ENCODE data around the gene GUCY1A2. TPM values are rescaled to one million over a fixed set of nuclear protein-coding genes. Genes with fewer than 3 reads are reported as not detected.

Gene GUCY1A2
- total RNA-seq, 6 experiments from 2014 or later: 1.1 to 4.9 (median 2.5) TPM

DNA sequence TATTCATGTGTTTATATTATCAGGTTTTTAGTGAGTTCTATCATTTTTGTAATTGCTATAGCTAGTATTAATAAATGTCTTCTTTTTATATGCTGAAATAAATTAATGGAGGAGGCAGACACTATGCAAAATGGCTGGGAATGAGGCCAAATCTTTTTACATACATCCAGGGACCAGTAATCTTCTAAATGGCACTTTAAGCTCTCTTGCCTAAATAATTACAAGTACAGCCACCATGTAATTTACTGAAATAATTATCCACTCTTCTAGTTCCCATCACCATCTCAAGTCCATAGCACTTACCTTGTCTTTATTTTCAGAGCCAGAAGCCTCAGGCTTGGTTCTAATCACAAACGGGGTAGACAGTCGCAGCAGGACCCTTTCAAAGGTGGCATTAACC is 79.1 kb downstream of the GUCY1A2 start:
- Histone ChIP-seq H3K27me3 (no peaks in the 10 kb centered on the region), H3K9me3 (no peaks in the 10 kb centered on the region), H3K4me3 (no peak overlapping the region), H3K27ac (no peak overlapping the region), H3K4me1 (no peaks in the 10 kb centered on the region), H3K36me3 (no peaks in the 10 kb centered on the region)
- intact Hi-C loops (cut with DNase I): no loop called here
- DNase-seq: no peak
- WGBS (ENCODE audit: insufficient coverage, low coverage, low lambda C conversion rate, missing lambda C conversion rate): 35% methylated on average over 2 of the region's 2 CpGs
- ATAC-seq: no peak
- TF ChIP-seq, protein P1, sequence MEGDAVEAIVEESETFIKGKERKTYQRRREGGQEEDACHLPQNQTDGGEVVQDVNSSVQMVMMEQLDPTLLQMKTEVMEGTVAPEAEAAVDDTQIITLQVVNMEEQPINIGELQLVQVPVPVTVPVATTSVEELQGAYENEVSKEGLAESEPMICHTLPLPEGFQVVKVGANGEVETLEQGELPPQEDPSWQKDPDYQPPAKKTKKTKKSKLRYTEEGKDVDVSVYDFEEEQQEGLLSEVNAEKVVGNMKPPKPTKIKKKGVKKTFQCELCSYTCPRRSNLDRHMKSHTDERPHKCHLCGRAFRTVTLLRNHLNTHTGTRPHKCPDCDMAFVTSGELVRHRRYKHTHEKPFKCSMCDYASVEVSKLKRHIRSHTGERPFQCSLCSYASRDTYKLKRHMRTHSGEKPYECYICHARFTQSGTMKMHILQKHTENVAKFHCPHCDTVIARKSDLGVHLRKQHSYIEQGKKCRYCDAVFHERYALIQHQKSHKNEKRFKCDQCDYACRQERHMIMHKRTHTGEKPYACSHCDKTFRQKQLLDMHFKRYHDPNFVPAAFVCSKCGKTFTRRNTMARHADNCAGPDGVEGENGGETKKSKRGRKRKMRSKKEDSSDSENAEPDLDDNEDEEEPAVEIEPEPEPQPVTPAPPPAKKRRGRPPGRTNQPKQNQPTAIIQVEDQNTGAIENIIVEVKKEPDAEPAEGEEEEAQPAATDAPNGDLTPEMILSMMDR (IDR thresholded peaks at IDR 0.05): no peak
- TF ChIP-seq POLR2A (IDR thresholded peaks at IDR 0.05): no peak

DNA sequence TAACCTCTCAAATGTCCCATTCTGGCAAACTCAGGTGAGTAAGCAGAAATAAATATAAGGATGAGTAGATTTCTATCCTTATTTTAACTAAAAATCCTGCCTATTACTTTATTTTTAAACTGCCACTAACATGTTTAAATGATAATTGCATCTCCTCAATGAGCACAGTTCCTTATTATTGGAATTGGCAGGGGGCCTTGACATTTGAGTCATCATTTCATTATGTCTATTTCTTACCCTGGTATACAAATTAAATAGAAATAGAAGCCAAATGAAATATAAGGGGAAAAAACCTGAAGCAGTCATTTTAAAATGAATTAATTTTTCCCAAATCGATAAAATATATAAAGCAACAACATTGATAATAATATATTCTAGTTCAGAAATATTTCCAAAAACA is 81.2 kb downstream of the GUCY1A2 start:
- 55% methylated on average over 1 of the region's 1 CpG for WGBS (ENCODE audit: insufficient coverage, low coverage, low lambda C conversion rate, missing lambda C conversion rate)
- no peak overlapping the region for H3K4me3 ChIP-seq
- no peak for DNase-seq

DNA sequence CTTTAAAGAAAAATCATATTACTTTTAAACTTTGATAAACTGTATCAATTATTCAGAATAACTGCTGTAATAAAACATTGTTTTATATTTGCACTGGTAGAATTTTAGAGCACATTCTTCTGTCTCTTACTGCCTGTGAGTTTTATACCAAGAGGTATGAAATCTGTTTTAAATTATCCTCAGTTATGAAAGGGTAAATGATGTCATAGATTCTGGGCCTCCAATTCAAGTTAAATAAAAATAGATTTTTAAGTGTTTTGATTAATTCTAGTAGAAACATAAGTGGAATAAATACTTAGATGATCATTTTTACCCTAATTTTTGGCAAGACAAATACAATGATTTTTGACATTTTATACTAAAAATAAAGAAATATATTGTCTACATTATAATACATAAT is 93.0 kb downstream of the GUCY1A2 start:
- ATAC-seq (no peak), DNase-seq (no peak)
- H3K27ac ChIP-seq: no peak overlapping the region
- intact Hi-C loops (cut with DNase I): no loop called here
- H3K27me3 ChIP-seq: no peaks in the 10 kb centered on the region
- H3K4me3 ChIP-seq: no peak overlapping the region
- H3K9me3 ChIP-seq: no peaks in the 10 kb centered on the region
- TF ChIP-seq, protein P1 (IDR thresholded peaks at IDR 0.05): no peak
- no peak for TF ChIP-seq POLR2A (IDR thresholded peaks at IDR 0.05)
- no peaks in the 10 kb centered on the region for H3K36me3 ChIP-seq
- H3K4me1 ChIP-seq: no peaks in the 10 kb centered on the region

More for the DNA sequence above, 81.2 kb downstream of the GUCY1A2 start:
- no peaks in the 10 kb centered on the region for H3K4me1 ChIP-seq
- intact Hi-C loops (cut with DNase I): no loop called here
- ATAC-seq: no peak
- H3K9me3 ChIP-seq: no peaks in the 10 kb centered on the region
- no peaks in the 10 kb centered on the region for H3K27me3 ChIP-seq
- H3K36me3 ChIP-seq: no peaks in the 10 kb centered on the region
- TF ChIP-seq, protein P1 (IDR thresholded peaks at IDR 0.05): no peak
- no peak for TF ChIP-seq POLR2A (IDR thresholded peaks at IDR 0.05)
- H3K27ac ChIP-seq: no peak overlapping the region

DNA sequence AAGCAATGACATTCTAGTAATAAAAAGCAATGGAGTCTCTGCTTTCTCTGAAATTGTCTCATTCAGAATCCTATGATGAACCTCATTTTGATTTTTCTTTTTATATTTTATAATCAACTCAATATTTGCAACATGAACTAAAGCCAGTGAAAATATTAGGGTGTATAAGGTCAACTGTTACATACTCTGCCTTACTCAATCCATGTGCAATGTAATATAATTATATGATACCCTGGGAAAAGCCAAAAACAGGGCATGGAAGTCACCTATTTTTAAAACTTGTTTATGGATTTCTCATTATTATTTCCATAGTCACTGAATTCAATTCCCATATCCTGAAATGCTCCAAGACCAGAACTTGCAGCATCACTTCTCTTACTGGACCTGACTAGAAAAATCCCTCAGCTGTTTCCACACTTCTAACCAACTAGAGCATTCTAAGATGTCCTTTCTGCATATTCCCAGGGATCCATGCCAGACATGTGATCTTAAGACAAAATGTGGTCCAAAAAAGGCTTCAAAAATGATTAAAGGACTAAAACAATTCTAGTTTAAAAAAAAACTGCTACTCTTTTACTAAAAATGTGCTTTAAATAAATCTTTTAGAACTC is 97.3 kb downstream of the GUCY1A2 start:
- TF ChIP-seq, protein P1 (IDR thresholded peaks at IDR 0.05): no peak
- no peak for TF ChIP-seq POLR2A (IDR thresholded peaks at IDR 0.05)
- Histone ChIP-seq H3K27me3 (no peaks in the 10 kb centered on the region), H3K9me3 (no peaks in the 10 kb centered on the region), H3K36me3 (no peaks in the 10 kb centered on the region), H3K4me3 (no peak overlapping the region), H3K27ac (no peak overlapping the region), H3K4me1 (no peaks in the 10 kb centered on the region)
- intact Hi-C loops (cut with DNase I): no loop called here
- DNase-seq: no peak
- no peak for ATAC-seq

DNA sequence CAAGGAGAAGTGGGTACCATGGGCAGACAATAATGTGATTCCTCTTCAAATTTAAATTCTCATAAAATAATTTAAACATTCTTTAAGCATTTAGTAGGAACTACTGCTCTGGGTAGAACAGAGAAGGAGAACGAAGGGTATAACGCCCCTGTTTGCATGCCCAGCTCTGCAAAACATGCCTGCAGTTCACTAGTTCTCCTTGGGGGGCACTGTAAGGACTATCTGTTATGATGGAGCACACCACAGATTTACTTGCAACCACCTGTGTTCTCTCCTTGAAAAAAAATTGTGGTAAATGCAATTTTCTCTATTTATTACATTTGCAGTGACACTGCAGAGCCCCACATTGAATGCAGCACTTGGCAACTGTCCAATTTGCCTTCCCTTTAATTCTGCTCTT is 100.3 kb downstream of the GUCY1A2 start:
- TF ChIP-seq, protein P1 (IDR thresholded peaks at IDR 0.05): peak in 1 of 4 donors; percentile 15
- TF ChIP-seq POLR2A (IDR thresholded peaks at IDR 0.05): no peak
- Histone ChIP-seq H3K27me3 (no peaks in the 10 kb centered on the region), H3K4me3 (no peak overlapping the region), H3K4me1 (no peaks in the 10 kb centered on the region), H3K36me3 (no peaks in the 10 kb centered on the region), H3K27ac (no peak overlapping the region), H3K9me3 (no peaks in the 10 kb centered on the region)
- intact Hi-C loops (cut with DNase I): no loop called here
- WGBS (ENCODE audit: insufficient coverage, low coverage, low lambda C conversion rate, missing lambda C conversion rate): 57% methylated on average over 1 of the region's 2 CpGs
- ATAC-seq: no peak
- DNase-seq: no peak
